GM11168 (cell line): Measurements from ENCODE around the gene TMEM270.
"Not testable (repeated sequence)": the region's sequence is repeated elsewhere in the genome, so short reads cannot be mapped to it uniquely, and the experiment has no call there.

Experiments
- in situ Hi-C: fragments of 300-500 bp; cut with MboI; formaldehyde crosslinking; loops from one replicate; pipeline ENCODE4 v1.12.0; 2022; ENCODE audit warnings: low sequenced_read_pairs; ENCODE audit not compliant: unreplicated experiment

Gene TMEM270

DNA sequence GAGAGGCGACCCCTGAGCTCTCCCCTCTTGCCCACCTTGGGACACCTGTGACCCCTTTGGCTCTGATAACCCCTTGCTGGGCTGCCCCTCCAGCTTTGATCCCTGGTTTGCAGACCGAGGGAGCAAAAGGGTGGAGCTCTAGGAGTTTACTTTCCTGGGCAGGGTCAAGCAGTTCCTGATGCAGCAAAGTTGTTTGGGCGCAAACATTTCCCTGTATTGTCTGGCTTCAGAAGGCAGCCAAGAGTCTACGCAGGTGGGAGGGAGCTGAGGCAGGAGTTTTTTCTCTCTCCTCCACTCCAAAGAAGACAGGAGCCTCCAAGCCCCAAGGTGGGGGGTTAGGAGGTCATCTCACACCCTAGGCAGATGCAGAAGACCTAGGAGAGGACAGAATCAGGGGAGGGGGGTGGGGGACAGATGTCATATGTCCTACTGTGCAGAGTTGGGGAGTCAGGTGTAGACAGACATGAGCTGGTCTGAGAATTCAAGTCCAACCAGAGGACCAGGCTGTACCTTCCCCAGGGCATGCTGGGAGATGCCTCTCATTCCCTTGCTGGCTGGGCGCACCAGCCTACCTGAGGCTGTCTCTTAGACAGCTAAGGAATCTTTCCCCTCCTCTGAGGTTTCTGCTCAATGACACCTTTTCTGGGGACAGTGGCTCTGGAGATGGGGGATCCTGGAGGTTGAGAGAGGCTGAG, 20.5 kb downstream of the TMEM270 start:
- in situ Hi-C loops, result no loop called here

GRCh38 chr7:73882047-73882402, 21.1 kb downstream of the TMEM270 start:
- in situ Hi-C loops, result no loop called here

DNA sequence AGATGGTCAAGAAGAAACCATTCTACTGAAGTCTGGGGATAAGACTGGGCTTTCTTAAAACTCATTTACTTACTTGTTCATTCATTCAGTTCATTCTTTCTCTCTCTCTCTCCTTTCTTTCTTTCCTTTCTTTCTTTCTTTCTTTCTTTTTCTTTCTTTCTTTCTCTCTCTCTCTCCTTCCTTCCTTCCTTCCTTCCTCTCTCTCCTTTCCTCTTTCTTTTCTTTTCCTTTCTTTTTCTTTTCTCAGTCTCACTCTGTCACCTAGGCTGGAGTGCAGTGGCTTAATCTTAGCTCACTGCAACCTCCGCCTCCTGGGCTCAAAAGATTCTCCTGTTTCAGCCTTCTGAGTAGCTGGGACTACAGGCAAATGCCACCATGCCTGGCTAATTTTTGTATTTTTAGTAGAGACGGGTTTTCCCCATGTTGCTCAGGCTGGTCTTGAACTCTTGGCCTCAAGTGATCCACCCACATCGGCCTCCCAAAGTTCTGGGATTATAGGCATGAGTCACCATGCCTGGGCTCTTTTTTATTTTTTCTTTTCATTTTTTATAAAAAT, 24.0 kb downstream of the TMEM270 start:
- in situ Hi-C loops, result not testable (repeated sequence)

GRCh38 chr7:73885433-73885974, 24.5 kb downstream of the TMEM270 start:
- in situ Hi-C loops, result no loop called here

GRCh38 chr7:73885975-73886798, 25.2 kb downstream of the TMEM270 start:
- in situ Hi-C loops, result no loop called here

DNA sequence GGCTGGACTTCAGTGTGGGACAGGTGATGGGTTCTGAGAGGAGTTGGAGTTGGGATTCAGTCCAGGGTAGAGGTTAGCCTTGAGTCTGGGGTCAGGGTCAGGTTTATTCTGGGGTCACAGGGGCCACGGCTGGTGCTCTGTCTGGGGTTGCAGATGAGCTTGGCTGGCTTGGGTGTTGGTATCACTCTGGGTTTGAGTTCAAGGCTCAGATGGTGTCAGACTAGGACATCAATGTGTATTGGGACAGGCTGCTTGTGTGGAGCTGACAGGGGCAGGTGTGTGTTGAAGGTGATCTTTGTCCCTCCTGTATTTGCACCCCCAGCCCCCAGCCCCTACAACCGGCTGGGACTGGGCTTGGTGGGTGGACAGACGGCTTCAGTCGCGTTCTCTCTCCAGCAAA, 26.8 kb downstream of the TMEM270 start:
- in situ Hi-C loops, result no loop called here

DNA sequence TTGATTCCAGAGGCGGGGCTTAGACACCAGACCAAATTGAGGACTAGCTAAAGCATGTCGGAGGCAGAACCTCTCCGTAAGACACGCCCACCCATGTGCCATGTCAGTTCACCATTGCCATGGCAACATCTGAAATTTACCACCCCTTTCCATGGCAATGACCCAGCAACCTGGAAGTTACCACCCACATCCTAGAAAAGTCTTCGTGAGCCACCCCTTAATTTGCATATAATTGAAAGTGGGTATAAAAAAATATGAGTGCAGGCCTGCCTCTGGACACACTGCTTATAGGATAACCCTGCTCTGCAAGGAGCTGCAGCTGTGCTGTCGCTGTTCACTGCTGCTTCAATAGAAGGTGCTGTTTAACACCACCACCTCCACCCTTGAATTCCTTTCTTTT, 28.0 kb downstream of the TMEM270 start:
- in situ Hi-C loops, result no loop called here

DNA sequence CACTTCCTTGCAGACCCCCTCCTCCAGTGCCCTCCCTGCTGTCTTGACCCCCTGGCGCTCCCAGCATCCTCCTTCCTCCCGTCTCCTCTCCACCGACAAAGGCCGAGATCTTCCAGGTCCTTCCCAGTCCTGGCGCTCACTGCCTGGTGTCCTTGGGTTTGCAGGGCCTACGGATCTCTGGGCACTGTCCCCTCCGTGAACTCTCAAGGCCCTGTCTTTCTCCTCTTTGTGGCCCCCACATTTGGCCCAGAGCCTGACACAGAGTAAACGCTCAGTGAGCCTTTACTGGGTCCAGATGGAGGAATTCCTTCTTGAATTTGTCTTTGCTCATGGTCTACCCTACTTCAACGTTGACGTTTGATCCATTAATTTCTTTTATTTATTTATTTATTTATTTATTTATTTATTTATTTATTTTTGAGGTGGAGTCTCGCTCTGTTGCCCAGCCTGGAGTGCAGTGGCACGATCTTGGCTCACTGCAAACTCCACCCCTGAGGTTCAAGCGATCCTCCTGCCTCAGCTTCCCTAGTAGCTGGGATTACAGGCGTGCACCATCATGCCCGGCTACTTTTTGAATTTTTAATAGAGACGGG, 29.7 kb downstream of the TMEM270 start:
- in situ Hi-C loops, result no loop called here

DNA sequence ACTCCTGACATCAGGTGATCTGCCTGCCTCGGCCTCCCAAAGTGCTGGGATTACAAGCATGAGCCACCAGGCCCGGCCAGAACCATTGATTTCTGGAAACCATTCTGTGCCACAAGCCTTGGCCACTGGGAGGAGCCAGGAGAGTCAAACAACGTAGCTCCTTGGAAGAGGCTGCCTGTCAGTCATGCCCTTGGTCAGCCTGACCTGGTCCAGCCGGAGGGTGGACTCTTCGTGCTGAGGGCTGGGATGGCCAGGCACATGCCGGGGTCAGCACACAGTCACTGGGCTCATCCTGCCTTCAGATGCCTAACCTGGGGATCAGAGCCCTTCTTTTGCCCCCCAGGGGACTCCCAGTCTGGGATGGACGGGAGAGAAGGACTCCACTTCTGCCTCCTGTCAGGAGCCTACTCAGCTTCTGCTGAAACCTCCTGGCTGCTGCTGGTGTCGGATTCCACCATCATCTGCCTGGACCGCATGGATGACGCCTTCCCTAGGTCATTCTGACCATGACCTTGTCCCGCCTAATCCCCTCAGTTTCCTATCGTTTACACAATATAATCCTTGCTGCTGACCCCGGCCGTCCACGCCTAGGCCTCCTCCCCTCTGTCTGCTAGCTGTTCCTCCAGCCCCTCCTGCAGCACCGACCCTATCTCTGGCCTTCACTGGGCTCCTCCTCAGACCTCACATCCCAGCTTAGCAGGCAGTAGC, 30.4 kb downstream of the TMEM270 start:
- in situ Hi-C loops, result no loop called here

GRCh38 chr7:73892003-73892999, 31.3 kb downstream of the TMEM270 start:
- in situ Hi-C loops, result no loop called here

DNA sequence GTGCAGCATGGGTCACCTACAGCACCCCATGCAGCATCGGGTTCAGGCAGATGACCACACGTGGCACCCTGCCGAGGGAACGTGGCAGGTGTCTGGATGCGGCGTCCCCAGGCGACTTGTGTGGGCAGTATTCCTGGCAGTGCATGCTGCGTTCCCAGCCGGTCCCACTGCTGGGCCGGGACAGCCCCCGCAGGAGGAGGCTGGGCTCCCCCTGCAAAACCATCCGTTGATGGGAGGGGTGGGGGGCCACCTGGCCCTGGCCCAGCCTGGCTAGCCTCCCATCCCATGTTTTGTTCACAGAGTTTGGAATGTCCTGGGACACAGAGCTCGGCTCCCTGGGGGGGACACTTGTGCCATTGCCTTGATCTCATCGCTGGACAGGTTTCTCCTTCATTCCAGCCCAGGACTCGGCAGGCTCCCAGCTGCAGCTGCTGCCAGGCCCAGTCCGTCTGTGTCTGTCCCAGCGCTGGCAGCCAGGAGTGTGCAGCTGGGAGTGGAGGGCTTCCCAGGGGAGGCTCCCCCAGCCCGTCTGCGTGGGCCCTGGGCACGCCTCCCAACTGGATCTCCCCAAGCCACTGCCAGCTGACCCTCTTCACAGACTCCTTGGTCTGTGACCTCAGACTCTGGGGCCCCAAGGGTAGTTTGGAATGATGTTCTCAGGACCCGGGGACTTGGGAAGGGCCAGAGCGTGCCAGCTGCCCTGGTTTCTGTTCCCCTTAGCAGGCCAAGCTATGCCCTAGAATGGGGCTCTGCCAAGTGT, 32.6 kb downstream of the TMEM270 start:
- in situ Hi-C loops, result no loop called here

- in situ Hi-C loops, result no loop called here
Measured at GRCh38 chr7:73894166-73894565, 33.2 kb downstream of the TMEM270 start.

DNA sequence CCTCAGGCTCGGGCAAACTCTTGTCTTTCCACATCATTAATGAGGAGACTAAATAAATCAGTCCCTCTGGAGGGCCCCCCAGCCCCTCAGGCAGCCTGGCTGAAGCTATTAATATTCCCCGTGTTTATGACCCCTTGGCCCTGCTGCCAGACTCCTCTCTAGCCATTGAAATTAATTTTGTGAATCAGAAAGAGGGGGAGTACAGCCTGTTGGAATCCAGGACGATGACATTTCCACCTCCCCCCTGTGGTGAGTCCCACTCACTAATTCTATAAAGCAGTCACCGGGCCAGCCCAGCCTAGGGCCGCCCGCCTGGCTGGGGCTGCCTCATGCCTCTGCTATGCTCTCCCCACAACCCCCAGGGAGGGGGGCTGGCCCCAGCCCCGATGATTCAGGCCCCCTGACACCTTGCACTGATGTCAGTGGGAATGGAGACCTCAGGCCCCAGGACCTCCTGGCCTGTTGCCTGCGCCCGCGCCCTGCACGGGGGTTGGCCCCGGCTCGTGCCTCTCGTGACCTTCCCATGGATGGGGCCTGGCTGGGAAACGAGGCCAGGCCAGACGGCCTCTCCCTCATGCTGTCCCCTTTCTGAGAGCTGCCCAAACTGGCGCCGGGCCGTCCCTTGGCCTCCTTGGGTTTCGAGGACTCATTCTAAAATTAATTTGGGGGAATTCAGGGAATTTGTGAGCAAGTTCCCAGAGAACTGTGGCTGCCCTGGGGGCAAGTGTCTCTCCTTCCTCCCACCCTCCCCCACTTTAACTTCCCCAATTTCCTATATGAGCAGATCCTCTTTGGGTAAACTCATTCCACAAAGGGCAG, 34.0 kb downstream of the TMEM270 start:
- in situ Hi-C loops, result no loop called here

DNA sequence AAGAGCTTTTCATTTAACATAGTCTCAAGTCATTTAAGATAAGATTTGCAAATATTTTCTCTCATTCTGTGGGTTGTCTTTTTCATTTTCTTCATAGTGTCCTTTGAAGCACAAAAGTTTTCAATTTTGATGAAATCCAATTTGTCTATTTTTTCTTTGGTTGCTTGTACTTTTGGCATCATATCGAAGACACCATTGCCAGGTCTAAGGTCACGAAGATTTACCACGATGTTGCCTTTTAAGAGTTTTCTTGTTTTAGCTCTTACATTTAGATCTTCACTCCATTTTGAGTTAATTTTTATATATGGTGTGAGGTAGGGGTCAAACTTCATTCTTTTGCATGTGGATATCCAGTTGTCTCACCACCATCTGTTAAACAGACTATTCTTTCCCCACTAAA, 34.7 kb downstream of the TMEM270 start:
- in situ Hi-C loops, result no loop called here

DNA sequence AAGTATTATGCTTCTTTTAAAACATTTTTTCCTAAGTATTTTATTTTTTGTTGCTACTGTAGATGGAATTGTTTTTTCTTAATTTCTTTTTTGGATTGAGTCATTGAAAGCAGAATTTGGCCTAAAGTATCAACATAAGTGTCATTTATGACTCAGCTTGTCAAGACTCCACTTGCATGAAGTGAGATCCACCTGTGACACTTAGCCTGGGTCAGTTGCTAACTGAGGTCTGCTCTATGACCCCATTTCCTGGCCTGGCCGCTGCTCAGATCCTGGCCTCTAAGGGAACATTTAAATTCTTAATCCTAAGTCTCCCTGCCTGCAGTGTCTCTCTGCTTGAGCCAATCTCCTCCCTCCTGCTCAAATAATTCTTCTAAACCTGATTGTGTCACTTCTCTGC, 35.5 kb downstream of the TMEM270 start:
- in situ Hi-C loops, result no loop called here

DNA sequence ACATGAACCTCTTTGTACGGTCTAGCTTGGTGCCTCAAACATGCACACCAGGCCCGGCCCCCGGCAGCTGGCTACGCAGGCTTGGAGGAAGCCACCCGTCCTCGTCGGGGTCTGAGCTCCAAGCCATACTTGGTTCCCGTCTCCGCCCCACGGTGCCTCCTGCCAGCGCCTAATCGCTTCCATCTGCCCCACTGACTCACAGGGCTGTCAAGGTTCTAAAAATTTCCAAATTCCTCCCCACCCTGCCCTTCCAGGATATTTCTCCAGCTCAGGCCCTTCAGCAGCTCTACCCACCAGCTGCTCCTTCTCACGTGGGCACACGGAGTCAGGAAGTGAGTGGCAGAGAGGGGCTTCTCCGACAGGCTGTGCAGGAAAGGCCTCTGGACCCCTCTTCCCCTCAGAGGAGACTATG, 38.8 kb downstream of the TMEM270 start:
- in situ Hi-C loops, result no loop called here

GRCh38 chr7:73900286-73900685, 39.3 kb downstream of the TMEM270 start:
- in situ Hi-C loops, result no loop called here
